ENCODE data around the gene TM7SF2. TPM values are rescaled to one million over a fixed set of nuclear protein-coding genes. Genes with fewer than 3 reads are reported as not detected.
A peak's percentile ranks its signal among the peaks of the same experiment; 100 is the strongest.
"Not testable (repeated sequence)": the region's sequence is repeated elsewhere in the genome, so short reads cannot be mapped to it uniquely, and the experiment has no call there.

The TM7SF2 gene
- total RNA-seq, 6 experiments from 2014 or later: 3.8 to 6.4 (median 4.9) TPM

- peak overlapping the region; percentile 90 for H3K4me3 Mint-ChIP-seq
- TF ChIP-seq CTCF (IDR thresholded peaks at IDR 0.05): no peak
- H3K27ac Mint-ChIP-seq: peak overlapping the region; percentile 43
- H3K36me3 Mint-ChIP-seq (ENCODE audit: low read depth): peaks cover 13% of the 10 kb centered on the region
- DNase-seq: no peak
- peaks cover 2% of the 10 kb centered on the region; the same call in 1 of the 2 replicates for H3K27me3 Mint-ChIP-seq (ENCODE audit: insufficient read depth)
- no peaks in the 10 kb centered on the region for H3K9me3 Mint-ChIP-seq
- H3K4me1 Mint-ChIP-seq (ENCODE audit: low read depth): peaks cover 27% of the 10 kb centered on the region
Observed at GRCh38 chr11:65115361-65116082, 3.9 kb downstream of the TM7SF2 start.

- Mint-ChIP-seq H3K27ac (peak overlapping the region; percentile 78), H3K4me1 (ENCODE audit: low read depth) (peaks cover 33% of the 10 kb centered on the region), H3K36me3 (ENCODE audit: low read depth) (peaks cover 20% of the 10 kb centered on the region), H3K4me3 (peak overlapping the region; percentile 90), H3K27me3 (ENCODE audit: insufficient read depth) (peaks cover 2% of the 10 kb centered on the region; the same call in 1 of the 2 replicates), H3K9me3 (no peaks in the 10 kb centered on the region)
- TF ChIP-seq CTCF (IDR thresholded peaks at IDR 0.05): no peak
- peak; percentile 41 for DNase-seq
Observed at GRCh38 chr11:65116370-65117205, 4.9 kb downstream of the TM7SF2 start.

- peaks cover 2% of the 10 kb centered on the region; the same call in 1 of the 2 replicates for H3K27me3 Mint-ChIP-seq (ENCODE audit: insufficient read depth)
- H3K4me1 Mint-ChIP-seq (ENCODE audit: low read depth): peaks cover 31% of the 10 kb centered on the region
- peak within 1 kb of the TSS; percentile 84 for H3K27ac Mint-ChIP-seq
- TF ChIP-seq CTCF (IDR thresholded peaks at IDR 0.05): peak; percentile 99
- peak within 1 kb of the TSS; percentile 90 for H3K4me3 Mint-ChIP-seq
- no peaks in the 10 kb centered on the region for H3K9me3 Mint-ChIP-seq
- DNase-seq: peak; percentile 98
- peaks cover 29% of the 10 kb centered on the region for H3K36me3 Mint-ChIP-seq (ENCODE audit: low read depth)
Observed at GRCh38 chr11:65117206-65118096, 5.8 kb downstream of the TM7SF2 start, which contains the start of gene ZNHIT2. Gene ZNHIT2 (minus strand): TSS chr11:65117701. CDS start chr11:65117653, 48 bp downstream.

GRCh38 chr11:65118097-65118837 lies 6.6 kb downstream of the TM7SF2 start:
- no peak for DNase-seq
- Mint-ChIP-seq H3K27ac (peak overlapping the region; percentile 84), H3K36me3 (ENCODE audit: low read depth) (peaks cover 29% of the 10 kb centered on the region), H3K4me1 (ENCODE audit: low read depth) (peaks cover 29% of the 10 kb centered on the region), H3K9me3 (no peaks in the 10 kb centered on the region), H3K4me3 (peak overlapping the region; percentile 90), H3K27me3 (ENCODE audit: insufficient read depth) (peaks cover 2% of the 10 kb centered on the region; the same call in 1 of the 2 replicates)
- TF ChIP-seq CTCF (IDR thresholded peaks at IDR 0.05): peak; percentile 14

GRCh38 chr11:65118891-65119669 lies 7.4 kb downstream of the TM7SF2 start:
- H3K27me3 Mint-ChIP-seq (ENCODE audit: insufficient read depth); DNase-seq; H3K4me3 Mint-ChIP-seq; H3K9me3 Mint-ChIP-seq: not testable (repeated sequence)
- peak overlapping the region; percentile 63 for H3K27ac Mint-ChIP-seq
- peaks cover 30% of the 10 kb centered on the region for H3K36me3 Mint-ChIP-seq (ENCODE audit: low read depth)
- H3K4me1 Mint-ChIP-seq (ENCODE audit: low read depth): peaks cover 26% of the 10 kb centered on the region

Measured in HFFc6 (cell line).